MCF 10A (cell line): Measurements from ENCODE around the gene PTX4. TPM values are rescaled to one million over a fixed set of nuclear protein-coding genes. Genes with fewer than 3 reads are reported as not detected.

Experiments
- BruUV-seq: library from RNA; stranded (reverse); fragments of 400-500 nt; replicated peaks from 2 replicates; lab custom pipeline; 2021; lab: Mats Ljungman, UMichigan
- CTCF ChIA-PET: fragments of 300-600 bp; sonication (Branson Sonifier 250); formaldehyde crosslinking; extraction: SDS; loops from one replicate; lab custom pipeline; 2021; ENCODE audit warnings: antibody characterized with exemption, inconsistent platforms; lab: Yijun Ruan, JAX
- POLR2A ChIA-PET: fragments of 300-600, 350-650 bp; sonication (Branson Sonifier 250); formaldehyde crosslinking; extraction: SDS; loops from one replicate; lab custom pipeline; 2020; ENCODE audit warnings: antibody characterized with exemption, inconsistent platforms; lab: Yijun Ruan, JAX
- DNase-seq: peaks from one replicate; pipeline ENCODE4 v3.0.0-alpha.2; 2018; ENCODE audit not compliant: unreplicated experiment
- H3K27ac Mint-ChIP-seq: one replicate; pipeline ENCODE4 v1.8.0; 2022; ENCODE audit warnings: mild to moderate bottlenecking, low read depth, mixed read lengths; ENCODE audit not compliant: unreplicated experiment
- H3K27me3 Mint-ChIP-seq: one replicate; pipeline ENCODE4 v1.8.0; 2022; ENCODE audit warnings: mixed read lengths; ENCODE audit not compliant: insufficient read depth, unreplicated experiment
- H3K36me3 Mint-ChIP-seq: one replicate; pipeline ENCODE4 v1.8.0; 2022; ENCODE audit warnings: mild to moderate bottlenecking, moderate library complexity, mixed read lengths; ENCODE audit not compliant: insufficient read depth, unreplicated experiment
- H3K4me1 Mint-ChIP-seq: one replicate; pipeline ENCODE4 v1.8.0; 2022; ENCODE audit warnings: mixed read lengths; ENCODE audit not compliant: insufficient read depth, unreplicated experiment
- H3K4me3 Mint-ChIP-seq: one replicate; pipeline ENCODE4 v1.8.0; 2022; ENCODE audit warnings: mild to moderate bottlenecking, moderate library complexity, mixed read lengths; ENCODE audit not compliant: unreplicated experiment
- H3K9me3 Mint-ChIP-seq: one replicate; pipeline ENCODE4 v1.8.0; 2022; ENCODE audit warnings: mixed read lengths; ENCODE audit not compliant: unreplicated experiment
- CTCF ChIP-seq: fragments of 200-600 bp; IDR thresholded peaks from one replicate; pipeline ENCODE4 v1.8.0; 2022; ENCODE audit warnings: antibody characterized with exemption, mild to moderate bottlenecking; ENCODE audit not compliant: unreplicated experiment
- intact Hi-C: fragments of 100-400 bp; cut with micrococcal nuclease; formaldehyde crosslinking; loops from 2 replicates; pipeline ENCODE4 v1.14.1; 2022
- total RNA-seq: library from RNA; stranded (reverse); gene quantifications from 2 replicates; pipeline ENCODE4 v1.2.3, GENCODE V29; 2022

The PTX4 gene
- total RNA-seq, 1 experiment from 2014 or later = not detected

GRCh38 chr16:1468426-1468810, 20.3 kb downstream of the PTX4 start:
- TF ChIP-seq CTCF = no peak
- no peak overlapping the region for H3K27ac Mint-ChIP-seq
- no peak overlapping the region for H3K4me3 Mint-ChIP-seq
- H3K36me3 Mint-ChIP-seq = peaks cover 22% of the 10 kb centered on the region
- H3K9me3 Mint-ChIP-seq = no peaks in the 10 kb centered on the region
- H3K4me1 Mint-ChIP-seq = peaks cover 17% of the 10 kb centered on the region
- ChIA-PET CTCF (interaction anchor here (0.7 kb wide), 1 partner anchor 21 kb away, joined by 3 read pairs; no protein-coding TSS in a partner anchor), POLR2A (no interaction called here)
- no peak for DNase-seq
- no peaks in the 10 kb centered on the region for H3K27me3 Mint-ChIP-seq
- intact Hi-C loops = no loop called here
- BruUV-seq = no TSS peak

- no peak for TF ChIP-seq CTCF
- Mint-ChIP-seq H3K27ac (peak overlapping the region; percentile 59), H3K36me3 (peaks cover 30% of the 10 kb centered on the region), H3K4me3 (no peak overlapping the region), H3K27me3 (no peaks in the 10 kb centered on the region), H3K9me3 (no peaks in the 10 kb centered on the region), H3K4me1 (peaks cover 10% of the 10 kb centered on the region)
- POLR2A ChIA-PET = no interaction called here
- intact Hi-C loops = no loop called here
- BruUV-seq = no TSS peak
- CTCF ChIA-PET = no interaction called here
- peak; percentile 36 for DNase-seq
Measured at GRCh38 chr16:1466968-1467521, 21.7 kb downstream of the PTX4 start.

- Mint-ChIP-seq H3K27me3 (no peaks in the 10 kb centered on the region), H3K4me3 (no peak overlapping the region), H3K36me3 (peaks cover 37% of the 10 kb centered on the region), H3K9me3 (no peaks in the 10 kb centered on the region), H3K4me1 (peaks cover 10% of the 10 kb centered on the region), H3K27ac (no peak overlapping the region)
- DNase-seq = no peak
- intact Hi-C loops = no loop called here
- no TSS peak for BruUV-seq
- CTCF ChIA-PET = no interaction called here
- POLR2A ChIA-PET = no interaction called here
- TF ChIP-seq CTCF = no peak
Measured at GRCh38 chr16:1466054-1466453, 22.7 kb downstream of the PTX4 start.

GRCh38 chr16:1465567-1465915, 23.2 kb downstream of the PTX4 start:
- Mint-ChIP-seq H3K4me1 (peaks cover 10% of the 10 kb centered on the region), H3K27ac (no peak overlapping the region), H3K27me3 (no peaks in the 10 kb centered on the region), H3K36me3 (peaks cover 39% of the 10 kb centered on the region), H3K4me3 (no peak overlapping the region), H3K9me3 (no peaks in the 10 kb centered on the region)
- intact Hi-C loops = no loop called here
- ChIA-PET CTCF (no interaction called here), POLR2A (no interaction called here)
- TF ChIP-seq CTCF = no peak
- no TSS peak for BruUV-seq
- DNase-seq = no peak
